GM12878 (cell line): ENCODE results near the gene SEMA3D. TPM values are rescaled to one million over a fixed set of nuclear protein-coding genes. Genes with fewer than 3 reads are reported as not detected.

Experiments
- ATAC-seq: fragments of 200-7000 bp; cut with Tn5 transposase; 3 replicates; pipeline ENCODE4 v1.9.1; 2020; ENCODE audit warnings: mild to moderate bottlenecking, moderate library complexity
- BruUV-seq: library from RNA; stranded (reverse); fragments of 400-500 nt; replicated peaks from 2 replicates; lab custom pipeline; 2021; lab: Mats Ljungman, UMichigan
- CTCF ChIA-PET: fragments of 300-600 bp; sonication (Branson Sonifier 250); formaldehyde crosslinking; extraction: SDS; loops from one replicate; lab custom pipeline; 2021; ENCODE audit warnings: inconsistent platforms; lab: Yijun Ruan, JAX
- POLR2A ChIA-PET: fragments of 350-600 bp; formaldehyde crosslinking; extraction: SDS; loops from one replicate; lab custom pipeline; 2021; ENCODE audit warnings: inconsistent platforms; lab: Charles Lee
- RAD21 ChIA-PET: fragments of 300-600 bp; sonication (Branson Sonifier 250); formaldehyde crosslinking; loops from one replicate; lab custom pipeline; 2023; ENCODE audit warnings: antibody characterized with exemption; ENCODE audit not compliant: unreplicated experiment; lab: Charles Lee
- SMC1A ChIA-PET: fragments of 300-600 bp; sonication (Branson Sonifier 250); formaldehyde crosslinking; loops from one replicate; lab custom pipeline; 2023; ENCODE audit not compliant: unreplicated experiment, uncharacterized antibody; lab: Charles Lee
- DNase-seq: peaks from one replicate; pipeline ENCODE4 v3.0.0-alpha.2; 2011; ENCODE audit warnings: low read depth, low spot score
- FAIRE-seq: peaks from 3 replicates; lab custom pipeline; 2011; peaks lifted over from hg19 to GRCh38; lab: Jason Lieb, UNC
- H2AFZ ChIP-seq: 2 replicates; pipeline ENCODE4 v1.6.0; 2011; ENCODE audit warnings: low read depth, low read length, control low read depth; ENCODE audit not compliant: control insufficient read depth
- H3K27ac ChIP-seq: 2 replicates; pipeline ENCODE4 v1.5.1; 2011; ENCODE audit warnings: control low read depth; ENCODE audit not compliant: control insufficient read depth, insufficient read depth
- H3K27me3 ChIP-seq, 2 experiments: replicated peaks in 1 of 2; 2 replicates each; pipeline versions ENCODE4 v1.6.0 to v1.6.1; 2011; ENCODE audit warnings: low read length in 1 of 2; ENCODE audit not compliant: control insufficient read depth in 2 of 2, insufficient read depth in 2 of 2
- H3K36me3 ChIP-seq, 2 experiments: 2 replicates each; pipeline ENCODE4 v1.5.1; 2011; ENCODE audit warnings: low read length in 1 of 2; ENCODE audit not compliant: control insufficient read depth in 2 of 2, insufficient read depth in 2 of 2
- H3K4me1 ChIP-seq: 2 replicates; pipeline ENCODE4 v1.6.1; 2011; ENCODE audit warnings: mild to moderate bottlenecking, low read length, moderate library complexity, mixed read lengths; ENCODE audit not compliant: control insufficient read depth, insufficient read depth
- H3K4me2 ChIP-seq: 2 replicates; pipeline ENCODE4 v1.6.0; 2011; ENCODE audit warnings: control low read depth; ENCODE audit not compliant: control insufficient read depth, insufficient read depth
- H3K4me3 ChIP-seq: fragments of 200-600 bp; sonication (generic); 2 replicates; pipeline ENCODE4 v1.5.1; 2016
- H3K79me2 ChIP-seq: 2 replicates; pipeline ENCODE4 v1.6.0; 2011; ENCODE audit warnings: low read length; ENCODE audit not compliant: control insufficient read depth, insufficient read depth
- H3K9ac ChIP-seq: 2 replicates; pipeline ENCODE4 v1.8.0; 2011; ENCODE audit warnings: low read length, control low read depth, mixed read lengths; ENCODE audit not compliant: control insufficient read depth, insufficient read depth
- H3K9me3 ChIP-seq: replicated peaks from 3 replicates; pipeline ENCODE4 v1.5.1; 2011; ENCODE audit warnings: mild to moderate bottlenecking, low read length; ENCODE audit not compliant: control insufficient read depth, insufficient read depth
- H4K20me1 ChIP-seq: 2 replicates; pipeline ENCODE4 v1.6.0; 2011; ENCODE audit not compliant: control insufficient read depth, insufficient read depth
- ASH2L ChIP-seq: fragments of 300-600, 200-600 bp; sonication (generic); IDR thresholded peaks from 2 replicates; pipeline ENCODE4 v1.6.1; 2017; ENCODE audit warnings: low read depth, mild to moderate bottlenecking, borderline replicate concordance
- CBX5 ChIP-seq: sonication (generic); IDR thresholded peaks from 2 replicates; pipeline ENCODE4 v1.6.1; 2016; ENCODE audit warnings: low read depth, moderate library complexity, mild to moderate bottlenecking, inconsistent platforms
- CEBPB ChIP-seq, 2 experiments: fragments of 150-350 bp in 1 of 2; IDR thresholded peaks; 2 replicates each; pipeline ENCODE4 v1.6.1; 2012 to 2014; ENCODE audit warnings: low read depth in 2 of 2, low read length in 2 of 2, borderline replicate concordance in 1 of 2, inconsistent platforms in 1 of 2
- CEBPZ ChIP-seq: fragments of 150-350 bp; IDR thresholded peaks from 2 replicates; pipeline ENCODE4 v1.6.1; 2016; ENCODE audit warnings: low read depth, low read length
- E2F8 ChIP-seq: fragments of 450-650 bp; IDR thresholded peaks from 2 replicates; pipeline ENCODE4 v1.6.1; 2018; ENCODE audit warnings: mild to moderate bottlenecking, low read depth, moderate library complexity; ENCODE audit not compliant: partially characterized antibody
- EGR1 ChIP-seq, 2 experiments: IDR thresholded peaks; 1 replicate in 1 of 2; 2 replicates in 1 of 2; pipeline ENCODE4 v1.6.1; 2011 to 2012; ENCODE audit warnings: low read depth in 2 of 2, low read length in 2 of 2, borderline replicate concordance in 1 of 2, mild to moderate bottlenecking in 1 of 2, moderate library complexity in 1 of 2
- FOS ChIP-seq: IDR thresholded peaks from 3 replicates; pipeline ENCODE4 v1.6.1; 2011; ENCODE audit warnings: borderline replicate concordance; ENCODE audit not compliant: insufficient read length; ENCODE audit errors: extremely low read depth
- FOXK2 ChIP-seq: fragments of 450-650 bp; IDR thresholded peaks from 2 replicates; pipeline ENCODE4 v1.6.1; 2017; ENCODE audit warnings: mild to moderate bottlenecking, moderate library complexity
- GABPA ChIP-seq: IDR thresholded peaks from 2 replicates; pipeline ENCODE4 v1.6.1; 2014; ENCODE audit warnings: antibody characterized with exemption, low read depth, mild to moderate bottlenecking, inconsistent platforms
- KLF5 ChIP-seq: fragments of 450-650 bp; IDR thresholded peaks from 2 replicates; pipeline ENCODE4 v1.6.1; 2014; ENCODE audit warnings: mild to moderate bottlenecking; ENCODE audit not compliant: partially characterized antibody
- PAX8 ChIP-seq: fragments of 450-650 bp; IDR thresholded peaks from 2 replicates; pipeline ENCODE4 v1.6.1; 2017; ENCODE audit warnings: mild to moderate bottlenecking, moderate library complexity
- RBBP5 ChIP-seq: fragments of 200-600 bp; sonication (generic); conservative IDR thresholded peaks from 2 replicates; pipeline ENCODE4 v1.6.1; 2016
- SMC3 ChIP-seq: IDR thresholded peaks from 2 replicates; pipeline ENCODE4 v1.6.1; 2011; ENCODE audit warnings: low read length, improper control_type of control experiment, borderline replicate concordance
- TBL1XR1 ChIP-seq: IDR thresholded peaks from 2 replicates; pipeline ENCODE4 v1.6.1; 2012; ENCODE audit warnings: low read depth, low read length, improper control_type of control experiment
- WGBS: methylation state at CpG from one replicate; pipeline ENCODE4 v1.1.6; 2016; ENCODE audit warnings: low lambda C conversion rate; ENCODE audit not compliant: insufficient replicate concordance, insufficient coverage; ENCODE audit errors: missing lambda C conversion rate; 5-methylcytosine and 5-hydroxymethylcytosine counted together
- in situ Hi-C: fragments of 300-500 bp; cut with MboI; formaldehyde crosslinking; loops from 9 replicates; pipeline ENCODE4 v1.14.3; 2018; ENCODE audit warnings: mixed read lengths
- intact Hi-C: fragments of 100-400 bp; cut with micrococcal nuclease; formaldehyde crosslinking; loops from one replicate; pipeline ENCODE4 v1.14.2; 2022; ENCODE audit not compliant: unreplicated experiment
- polyA plus RNA-seq, 11 experiments: library from polyadenylated mRNA; depleted of rRNA in 4 of 11; unstranded in 6 of 11; stranded (reverse) in 5 of 11; fragments of >200 nt; fragmentation: Nextera tagmentation in 4 of 11; fragmentation: Illumina TruSeq in 1 of 11; extraction: Ambion mirVana in 4 of 11; extraction: Trizol in 1 of 11; gene quantifications; 1 replicate in 1 of 11; 2 replicates in 10 of 11; pipeline versions ENCODE4 v1.2.1 to v1.2.3, GENCODE V29; 2011 to 2016; ENCODE audit warnings: inconsistent platforms in 2 of 11, missing spikeins in 2 of 11, low read depth in 1 of 11
- total RNA-seq, 4 experiments: library from RNA; depleted of rRNA in 3 of 4; stranded (reverse); fragments of >200 nt in 3 of 4; fragmentation: Illumina TruSeq in 1 of 4; extraction: Trizol in 1 of 4; gene quantifications; 2 replicates each; pipeline versions ENCODE4 v1.2.1 to v1.2.3, GENCODE V29; 2013 to 2021
- TF ChIP-seq, protein P1 (sequence below): fragments of 450-650 bp; conservative IDR thresholded peaks from 2 replicates; pipeline ENCODE4 v1.6.1; 2017; ENCODE audit warnings: mild to moderate bottlenecking, moderate library complexity

Gene SEMA3D
- total and polyA plus RNA-seq, 10 of the 15 experiments (the other 5 are each of a cell fraction or from before 2014, with no cell fraction given), result 0.04 TPM; not detected in 9

GRCh38 chr7:85014936-85015660, 171.8 kb downstream of the SEMA3D start:
- H3K4me1 ChIP-seq, result no peaks in the 10 kb centered on the region
- DNase-seq (no peak), FAIRE-seq (no peak), ATAC-seq (no peak)
- H4K20me1 ChIP-seq, result no peaks in the 10 kb centered on the region
- intact Hi-C loops (no loop called here), in situ Hi-C loops (no loop called here)
- H3K79me2 ChIP-seq, result no peaks in the 10 kb centered on the region
- no peaks in the 10 kb centered on the region for H3K9me3 ChIP-seq
- H3K4me2 ChIP-seq, result no peak overlapping the region
- no peak overlapping the region for H3K4me3 ChIP-seq
- H3K36me3 ChIP-seq, result no peaks in the 10 kb centered on the region
- TF ChIP-seq, protein P1, sequence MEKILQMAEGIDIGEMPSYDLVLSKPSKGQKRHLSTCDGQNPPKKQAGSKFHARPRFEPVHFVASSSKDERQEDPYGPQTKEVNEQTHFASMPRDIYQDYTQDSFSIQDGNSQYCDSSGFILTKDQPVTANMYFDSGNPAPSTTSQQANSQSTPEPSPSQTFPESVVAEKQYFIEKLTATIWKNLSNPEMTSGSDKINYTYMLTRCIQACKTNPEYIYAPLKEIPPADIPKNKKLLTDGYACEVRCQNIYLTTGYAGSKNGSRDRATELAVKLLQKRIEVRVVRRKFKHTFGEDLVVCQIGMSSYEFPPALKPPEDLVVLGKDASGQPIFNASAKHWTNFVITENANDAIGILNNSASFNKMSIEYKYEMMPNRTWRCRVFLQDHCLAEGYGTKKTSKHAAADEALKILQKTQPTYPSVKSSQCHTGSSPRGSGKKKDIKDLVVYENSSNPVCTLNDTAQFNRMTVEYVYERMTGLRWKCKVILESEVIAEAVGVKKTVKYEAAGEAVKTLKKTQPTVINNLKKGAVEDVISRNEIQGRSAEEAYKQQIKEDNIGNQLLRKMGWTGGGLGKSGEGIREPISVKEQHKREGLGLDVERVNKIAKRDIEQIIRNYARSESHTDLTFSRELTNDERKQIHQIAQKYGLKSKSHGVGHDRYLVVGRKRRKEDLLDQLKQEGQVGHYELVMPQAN, result no peak
- no peak for TF ChIP-seq RBBP5
- TF ChIP-seq FOS, result no peak
- TF ChIP-seq ASH2L, result no peak
- TF ChIP-seq KLF5, result no peak
- no peak for TF ChIP-seq EGR1 (IDR thresholded peaks at IDR 0.05; ENCODE audit: borderline replicate concordance in 1 of 2, low read depth in 2 of 2, low read length in 2 of 2)
- TF ChIP-seq CEBPB (IDR thresholded peaks at IDR 0.05; ENCODE audit: borderline replicate concordance in 1 of 2, low read depth in 2 of 2, low read length in 2 of 2), result no peak
- no peak for TF ChIP-seq CBX5
- TF ChIP-seq TBL1XR1, result no peak
- TF ChIP-seq FOXK2, result no peak
- TF ChIP-seq E2F8, result no peak
- no peak for TF ChIP-seq SMC3
- no peak for TF ChIP-seq CEBPZ
- no peak for TF ChIP-seq PAX8
- no peak for TF ChIP-seq GABPA
- 27% methylated on average over 7 of the region's 7 CpGs for WGBS
- SMC1A ChIA-PET, result interaction anchor here (1.2 to 1.5 kb wide), 2 partner anchors 9 to 12 kb away, joined by 3 read pairs; no protein-coding TSS in a partner anchor
- H3K27ac ChIP-seq, result no peak overlapping the region
- BruUV-seq, result no TSS peak
- H3K9ac ChIP-seq, result no peak overlapping the region
- POLR2A ChIA-PET, result no interaction called here
- RAD21 ChIA-PET, result no interaction called here
- H3K27me3 ChIP-seq, result no peaks in the 10 kb centered on the region
- H2AFZ ChIP-seq, result no peak overlapping the region
- CTCF ChIA-PET, result no interaction called here
